GM19438 (cell line): Measurements from ENCODE around the gene NIT1.

Source experiments
- ATAC-seq: cut with Tn5 transposase; IDR thresholded peaks from one replicate; pipeline ENCODE4 v1.9.1; 2021; ENCODE audit warnings: low read depth; ENCODE audit not compliant: unreplicated experiment

The NIT1 gene

DNA sequence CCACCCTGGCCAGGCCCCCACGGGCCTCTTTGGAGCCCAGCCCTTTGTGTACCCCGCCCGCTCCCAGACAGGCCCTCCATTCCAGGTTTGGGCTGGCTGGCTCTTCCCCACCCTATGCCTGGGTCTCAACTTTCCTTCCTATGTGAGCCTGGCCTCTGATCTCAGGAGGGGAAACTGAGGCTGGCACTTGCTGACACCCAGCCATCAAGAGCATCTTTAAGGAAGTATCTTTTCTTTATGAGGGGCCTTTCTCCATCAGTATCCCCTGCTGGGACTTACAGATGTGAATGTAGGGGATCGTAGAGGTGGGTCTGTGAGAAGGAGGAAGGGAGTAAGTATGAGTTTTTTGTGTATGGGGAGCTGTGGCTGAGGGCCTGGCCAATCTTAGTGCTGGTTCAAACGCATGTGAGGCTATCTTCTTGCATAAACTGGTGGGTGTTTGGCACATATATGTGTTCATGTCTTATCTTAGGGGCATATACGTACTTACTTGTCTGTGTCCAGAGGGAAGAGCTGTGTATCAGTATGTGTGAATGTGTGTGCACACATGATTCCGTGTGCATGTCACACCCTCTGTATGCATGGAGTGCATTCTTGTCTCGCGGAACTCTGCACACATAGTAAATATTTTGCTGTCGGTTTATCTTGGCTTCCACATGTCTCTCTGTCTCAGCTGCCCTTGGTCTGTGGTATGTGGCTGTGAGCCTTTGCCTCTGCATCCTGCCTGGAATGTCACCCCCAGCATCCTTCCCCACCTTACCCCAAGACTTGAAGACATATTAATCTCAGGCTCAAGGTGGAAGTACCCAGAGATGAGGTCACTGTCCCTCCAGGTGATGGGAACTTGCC, 33.9 kb upstream of the NIT1 start:
- no peak for ATAC-seq

DNA sequence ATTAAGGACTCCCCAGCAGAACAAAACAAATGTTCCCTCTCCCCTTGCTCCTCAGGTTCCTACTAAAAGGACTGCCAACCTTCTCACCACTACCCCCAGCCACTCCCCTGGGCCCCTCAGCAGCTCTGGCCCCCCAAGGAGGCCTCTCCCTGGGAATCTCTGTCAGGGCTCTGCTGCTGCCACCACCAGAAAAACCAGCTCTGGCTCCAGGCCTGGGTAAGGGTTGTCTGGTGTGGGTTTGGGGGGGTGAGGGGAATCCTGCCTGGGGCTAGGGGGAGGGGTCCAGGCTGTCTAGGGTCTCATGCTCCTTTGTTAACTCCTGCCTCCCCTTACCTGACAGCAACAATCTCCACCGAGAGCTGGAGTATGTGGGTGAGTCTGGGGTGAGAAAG, 33.3 kb upstream of the NIT1 start:
- ATAC-seq: no peak

DNA sequence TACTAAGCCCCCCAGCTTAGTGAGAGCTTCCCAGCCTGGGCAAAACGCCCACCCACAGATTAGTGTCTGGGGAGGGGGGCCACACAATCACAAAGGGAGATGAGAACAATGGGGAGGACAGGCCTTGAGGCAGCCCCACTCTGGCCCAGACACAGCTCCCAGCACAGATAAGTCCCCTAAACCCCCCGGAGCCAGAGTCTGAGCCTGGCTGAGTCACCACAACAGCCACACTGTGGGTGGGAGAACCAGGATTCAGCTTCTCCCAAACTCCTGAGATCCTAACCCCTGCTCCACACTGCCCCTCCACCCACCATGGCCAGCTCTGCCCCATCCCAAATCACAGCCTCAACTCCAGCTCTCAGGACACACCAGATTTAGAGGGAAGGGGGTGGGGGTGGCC, 32.7 kb upstream of the NIT1 start:
- ATAC-seq: no peak

DNA sequence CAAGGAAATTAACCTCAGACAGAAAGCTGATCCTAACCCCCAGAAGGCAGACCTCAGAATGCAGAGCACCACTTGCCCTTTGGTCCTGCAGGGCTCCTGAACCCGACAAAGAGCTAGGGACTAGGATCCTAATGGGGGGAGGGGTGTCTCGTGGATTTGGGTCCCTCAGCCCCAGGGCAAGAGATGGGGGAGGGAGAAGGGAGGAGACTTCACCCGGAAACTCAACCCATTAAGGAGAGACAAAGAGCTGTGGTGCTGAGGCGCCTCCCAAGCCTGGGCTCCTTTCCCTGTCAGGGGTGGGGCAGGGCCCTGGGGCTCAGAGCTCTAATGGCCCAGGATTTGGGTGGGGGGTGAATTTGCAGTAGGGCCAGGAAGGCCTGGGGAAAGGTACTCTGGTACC, 31.4 kb upstream of the NIT1 start:
- no peak for ATAC-seq

DNA sequence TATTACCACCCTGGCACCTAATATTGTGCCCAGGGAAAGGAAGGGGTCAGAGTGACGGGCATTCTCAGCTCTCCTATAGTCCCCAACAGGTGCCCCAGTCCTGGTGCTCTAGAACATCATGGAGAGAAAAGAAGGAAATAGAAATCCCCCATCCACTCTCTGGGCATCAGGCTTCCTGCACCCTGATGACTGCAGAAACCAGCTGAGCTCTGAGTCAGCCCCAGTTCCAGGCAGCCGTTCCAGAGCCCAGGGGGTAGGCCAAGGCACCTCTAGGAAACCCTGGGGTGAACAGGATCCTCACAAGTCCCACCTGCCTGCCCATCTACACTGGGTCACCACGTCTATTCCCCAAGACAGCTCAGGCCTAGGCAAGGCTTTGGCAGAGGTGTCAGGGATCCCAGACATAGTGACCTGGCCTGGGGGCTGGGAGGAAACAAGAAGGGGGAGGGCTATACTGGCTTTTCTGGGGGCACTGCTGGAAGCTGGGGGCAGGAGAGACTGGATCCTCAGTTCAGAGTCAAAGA, 29.3 kb upstream of the NIT1 start:
- ATAC-seq: no peak

DNA sequence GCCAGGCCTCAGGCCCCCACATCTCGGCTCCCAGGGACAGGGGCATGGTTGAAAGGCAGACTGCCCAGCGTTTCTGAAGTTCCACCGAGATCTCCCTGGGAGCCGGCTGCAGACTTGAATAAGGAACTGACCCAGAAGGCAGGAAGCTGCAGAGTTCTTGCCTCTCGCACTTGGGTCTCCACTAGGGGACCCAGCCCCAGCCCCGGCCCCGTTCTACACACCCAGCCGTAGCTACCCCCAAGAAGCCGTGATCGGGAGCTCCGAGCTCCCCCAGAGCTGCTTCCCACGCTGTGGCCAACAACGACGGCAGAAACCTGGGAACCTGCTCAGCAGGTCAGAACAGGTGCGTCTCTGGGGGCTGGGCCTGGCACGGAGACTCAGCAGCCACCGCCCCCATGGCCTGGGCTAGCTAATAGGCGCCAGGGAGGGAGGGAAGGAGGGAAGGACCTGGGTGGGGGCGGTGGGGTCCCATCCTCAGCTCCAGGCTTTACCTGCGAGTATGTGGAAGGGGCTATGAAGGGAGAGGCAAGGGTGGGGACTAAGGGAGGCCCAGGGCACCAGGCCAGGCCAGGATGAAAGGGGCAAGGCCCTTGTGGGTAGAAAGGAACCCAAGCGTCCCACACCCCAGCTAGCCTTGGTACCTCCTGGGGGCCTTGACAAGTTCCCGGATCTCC, 28.5 kb upstream of the NIT1 start, which contains the start of gene NECTIN4:
Gene NECTIN4, minus strand, starts transcription at position 308 of the 674 bp plus-strand sequence. Its CDS starts 262 bp downstream, at position 46.
- ATAC-seq: no peak

DNA sequence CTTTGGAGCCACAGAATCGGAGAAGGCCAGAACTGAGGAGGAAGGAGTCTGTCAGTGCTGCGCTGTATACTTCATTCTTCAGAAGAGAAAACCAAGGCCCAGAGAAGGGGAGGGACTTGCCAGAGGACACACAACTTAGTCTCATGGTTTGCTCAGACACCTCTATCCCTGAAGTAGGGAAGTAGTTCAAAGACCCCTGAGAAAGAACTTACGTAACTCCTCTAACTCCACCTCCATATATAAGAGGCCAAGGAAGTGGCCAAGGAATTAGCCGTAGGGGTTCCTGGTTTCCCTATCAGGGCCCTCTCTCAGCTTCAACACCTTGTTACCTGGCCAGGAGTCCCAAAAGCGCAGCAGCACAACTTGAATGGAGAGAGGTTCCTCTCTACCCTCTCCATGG, 28.0 kb upstream of the NIT1 start:
- ATAC-seq: no peak

DNA sequence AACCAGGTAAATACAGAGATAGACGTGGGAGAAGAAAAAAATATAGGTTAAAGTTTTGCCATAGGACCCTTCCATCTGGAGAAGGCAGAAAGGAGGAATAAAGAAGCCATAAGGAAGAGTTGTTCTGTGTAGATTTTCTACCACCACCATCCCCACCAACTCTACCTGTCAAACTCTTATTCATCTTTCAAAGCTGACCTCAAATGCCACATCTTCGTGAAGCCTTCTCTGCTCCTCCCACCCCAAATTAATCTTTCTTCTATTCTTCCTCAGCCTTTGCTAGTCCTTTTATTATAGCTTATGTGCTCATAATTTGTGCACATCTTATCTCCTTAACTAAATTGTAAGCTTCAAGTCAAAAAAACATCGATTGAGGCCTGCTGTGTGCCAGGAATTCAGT, 27.3 kb upstream of the NIT1 start:
- ATAC-seq: no peak

DNA sequence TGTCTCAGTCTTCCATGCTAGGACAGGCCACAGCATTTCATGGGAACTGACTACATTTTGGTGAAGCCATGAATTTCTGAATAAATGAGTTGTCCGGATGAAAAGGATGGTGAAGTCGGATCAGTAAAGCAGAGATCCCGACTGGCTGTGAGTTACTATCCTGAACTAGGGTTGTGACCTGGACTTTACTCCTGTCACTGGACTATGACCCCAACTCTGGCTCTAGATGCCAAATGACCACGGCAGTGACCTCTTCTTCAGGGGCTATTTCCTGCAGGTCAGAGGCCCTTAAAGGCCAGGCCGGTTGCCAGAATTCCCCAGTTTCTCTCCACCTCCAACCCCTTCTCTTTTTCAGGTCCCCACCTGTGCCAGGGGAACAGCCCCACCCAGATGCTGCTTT, 26.8 kb upstream of the NIT1 start:
- no peak for ATAC-seq

DNA sequence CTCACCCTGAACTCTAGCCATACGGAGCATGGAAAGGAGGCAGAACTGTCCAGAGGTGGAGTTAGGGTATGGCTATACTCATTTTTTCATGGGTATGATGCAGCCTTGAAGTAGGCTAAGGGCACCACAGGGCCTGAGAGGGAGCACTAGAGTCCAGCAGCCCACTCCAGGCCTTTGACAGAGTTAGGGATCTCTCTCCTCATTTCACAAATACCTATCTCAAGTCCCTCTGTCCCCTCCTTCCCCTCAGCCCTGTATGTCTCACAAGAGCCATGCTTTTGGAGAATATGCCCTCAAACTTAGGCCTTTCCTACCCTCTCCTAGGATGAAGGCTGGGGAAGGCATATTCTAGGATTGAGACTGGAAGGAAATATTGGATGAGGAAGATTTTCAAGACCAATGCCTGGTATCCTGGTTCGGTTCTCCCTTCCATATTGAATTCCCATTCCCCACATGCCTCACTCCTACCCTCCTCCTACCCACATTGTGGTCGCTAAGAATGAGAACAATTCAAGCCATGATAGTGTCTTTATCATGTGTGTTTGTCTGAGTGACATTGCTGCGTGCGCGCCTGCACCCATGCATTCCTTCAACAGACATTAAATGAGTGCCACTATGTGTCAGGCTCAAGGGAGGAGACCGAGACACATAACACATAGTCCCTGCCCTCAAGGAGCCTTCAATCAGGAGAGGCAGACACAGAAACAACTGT, 26.0 kb upstream of the NIT1 start:
- ATAC-seq: no peak

DNA sequence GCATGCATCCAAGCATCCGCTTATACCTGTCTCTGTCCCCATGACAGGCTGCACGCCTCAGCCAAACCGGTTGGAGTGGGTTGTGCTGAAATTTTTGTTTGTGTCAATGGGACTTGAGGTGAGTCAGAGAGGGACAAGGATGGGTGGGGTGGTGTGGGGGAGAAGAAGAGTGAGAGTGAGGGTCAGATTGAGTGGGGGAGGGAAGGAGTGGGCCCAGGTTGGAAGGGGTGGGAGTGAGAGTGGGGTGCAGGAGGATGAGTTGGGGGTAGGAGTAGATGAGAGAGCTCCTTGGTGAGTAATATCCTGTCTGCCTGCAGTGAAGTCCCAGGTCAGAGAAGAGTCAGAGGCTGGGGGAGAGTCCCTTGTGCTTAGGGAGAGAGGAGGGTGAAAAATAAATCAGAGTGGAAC, 25.3 kb upstream of the NIT1 start:
- ATAC-seq: no peak

DNA sequence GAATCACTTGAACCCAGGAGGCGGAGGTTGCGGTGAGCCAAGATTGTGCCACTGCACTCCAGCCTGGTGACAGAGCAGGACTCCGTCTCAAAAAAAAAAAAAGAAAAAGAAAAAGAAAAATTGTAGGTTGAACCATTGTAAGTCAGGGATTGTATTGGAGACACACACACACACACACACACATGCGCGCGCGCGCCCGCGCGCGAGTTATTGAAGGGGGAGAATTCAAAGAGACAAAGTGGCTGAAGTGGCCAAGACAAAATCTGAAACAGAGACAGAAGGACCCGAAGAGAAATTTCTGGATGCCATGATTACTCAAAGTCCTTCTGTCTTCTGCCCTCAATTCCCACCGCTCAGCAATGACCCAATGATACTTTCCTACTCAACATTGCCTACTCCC, 23.4 kb upstream of the NIT1 start:
- no peak for ATAC-seq

DNA sequence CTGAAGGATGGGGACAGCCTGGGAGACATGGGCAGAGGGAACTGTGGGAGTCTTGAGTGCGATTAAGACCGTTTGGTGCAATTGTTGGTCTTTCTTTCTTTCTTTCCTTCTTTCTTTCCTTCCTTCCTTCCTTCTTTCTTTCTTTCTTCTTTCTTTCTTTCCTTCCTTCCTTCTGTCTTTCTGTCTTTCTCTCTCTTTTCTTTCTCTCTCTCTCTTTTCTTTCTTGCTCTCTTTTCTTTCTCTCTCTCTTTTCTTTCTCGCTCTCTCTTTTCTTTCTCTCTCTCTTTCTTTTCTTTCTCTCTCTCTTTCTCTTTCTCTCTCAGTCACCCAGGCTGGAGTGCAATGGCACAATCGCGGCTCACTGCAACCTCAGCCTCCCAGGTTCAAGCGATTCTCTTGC, 22.7 kb upstream of the NIT1 start:
- ATAC-seq: no peak

DNA sequence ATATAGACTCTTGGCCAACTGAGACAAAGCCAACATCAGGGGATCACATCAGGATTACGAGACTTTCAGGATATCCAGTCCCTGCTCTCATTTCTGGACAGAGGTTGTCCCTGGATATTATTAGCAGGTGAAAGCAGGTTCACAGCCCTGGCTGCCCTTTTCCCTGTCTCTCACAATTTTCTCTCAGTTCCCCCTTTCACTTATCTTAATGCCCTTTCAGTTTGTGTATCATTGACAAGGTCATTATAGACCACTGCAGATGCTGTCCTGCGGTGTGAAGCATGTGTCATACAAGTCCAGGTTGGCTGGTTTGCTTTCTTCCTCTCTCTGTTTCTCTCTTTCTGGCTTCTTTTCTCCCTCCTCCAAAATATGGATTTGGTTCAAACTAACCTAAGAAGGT, 21.9 kb upstream of the NIT1 start:
- ATAC-seq: no peak

DNA sequence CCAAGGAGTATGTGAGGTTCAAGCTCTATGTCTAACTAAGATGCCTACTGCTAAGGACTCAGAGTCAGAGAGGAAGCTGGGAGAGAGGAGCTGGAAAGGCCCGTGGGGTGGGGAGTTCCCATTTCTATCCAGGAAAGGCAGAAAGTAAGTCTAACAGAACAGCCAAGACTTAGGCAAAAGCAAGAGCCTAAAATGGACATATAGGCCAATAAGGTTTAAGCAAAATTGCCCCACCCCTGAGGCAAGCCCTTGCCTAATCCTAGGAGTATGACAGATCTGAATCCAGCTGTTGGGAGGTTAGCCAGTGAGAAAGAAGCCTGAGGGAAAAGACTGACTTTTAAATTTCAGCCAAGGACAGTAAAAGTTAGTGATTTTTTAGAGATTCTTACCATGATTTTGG, 21.4 kb upstream of the NIT1 start:
- ATAC-seq: no peak

DNA sequence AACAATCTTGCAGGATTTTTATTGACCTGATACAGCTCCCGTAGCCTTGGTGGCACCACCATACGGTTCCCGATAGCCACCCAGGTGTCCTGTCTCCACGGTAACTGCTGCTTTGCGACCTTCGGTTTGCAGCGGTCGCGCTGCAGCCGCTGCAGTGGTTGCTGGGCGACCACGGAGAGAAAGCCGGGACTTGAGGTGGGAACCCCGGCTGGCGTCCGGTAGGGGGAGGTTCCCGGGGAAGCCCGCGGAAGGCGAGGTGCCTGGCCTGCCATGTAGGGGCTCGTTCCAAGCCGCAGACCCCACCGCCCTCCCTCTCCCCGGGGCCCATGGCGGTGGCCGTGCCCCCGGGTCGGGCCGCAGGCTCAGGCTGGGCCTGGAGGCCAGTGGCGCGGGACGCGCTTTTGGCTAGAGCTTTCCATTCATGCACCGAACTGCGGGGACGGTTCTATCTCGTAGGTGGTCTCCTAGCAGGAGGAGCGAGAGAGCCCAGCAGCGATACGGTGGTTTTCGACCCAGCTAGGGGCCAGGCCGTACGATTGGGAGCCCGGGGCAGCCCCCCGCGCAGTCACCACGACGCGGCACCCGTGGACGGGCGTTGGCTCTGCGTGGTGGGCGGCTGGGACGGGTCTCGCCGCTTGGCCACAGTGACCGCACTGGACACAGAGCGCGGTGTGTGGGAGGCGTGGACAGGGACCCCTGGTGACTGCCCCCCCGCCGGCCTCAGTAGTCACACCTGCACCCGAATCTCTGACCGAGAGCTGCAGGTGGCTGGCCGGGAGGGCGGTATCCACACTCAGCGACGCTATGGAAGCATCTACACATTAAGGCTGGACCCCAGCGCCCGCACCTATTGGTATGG, 19.5 kb upstream of the NIT1 start, which contains the start of gene KLHDC9:
Gene KLHDC9, plus strand, starts transcription at position 152 of the 859 bp plus-strand sequence. Its CDS starts 175 bp downstream, at position 327.
- peak; percentile 60 for ATAC-seq

DNA sequence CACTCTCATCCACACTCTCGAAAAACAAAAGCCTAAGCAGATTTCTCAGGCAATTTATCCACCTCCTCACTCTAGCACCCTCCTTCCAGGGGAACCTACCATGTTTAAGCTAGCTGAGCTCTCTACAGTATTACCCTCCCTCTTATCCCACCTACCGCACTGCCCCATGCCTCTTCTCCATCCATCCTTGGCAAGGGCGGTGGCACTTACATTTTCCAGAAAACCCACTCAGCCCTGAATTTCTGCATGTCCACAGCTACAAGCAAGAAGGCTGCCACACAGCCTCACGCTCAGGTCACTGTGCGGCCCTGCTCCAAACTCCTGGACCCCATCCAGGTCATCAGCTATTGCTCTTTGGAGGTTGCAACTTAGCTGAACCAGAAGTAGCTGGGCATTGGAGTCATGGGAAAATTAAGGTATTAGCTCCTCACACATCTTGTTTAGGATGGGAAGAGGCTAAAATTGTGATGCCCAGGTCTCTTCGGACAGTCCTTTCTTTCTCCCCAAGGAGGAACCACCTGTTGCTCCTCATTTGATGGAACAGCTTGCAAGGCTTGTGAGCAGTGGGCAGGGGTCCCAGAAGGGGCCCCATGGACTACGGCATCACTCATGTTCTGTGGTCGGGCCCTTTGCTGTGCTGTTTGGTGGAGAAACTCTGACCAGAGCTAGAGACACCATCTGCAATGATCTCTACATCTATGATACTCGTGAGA, 18.7 kb upstream of the NIT1 start:
- ATAC-seq: no peak

DNA sequence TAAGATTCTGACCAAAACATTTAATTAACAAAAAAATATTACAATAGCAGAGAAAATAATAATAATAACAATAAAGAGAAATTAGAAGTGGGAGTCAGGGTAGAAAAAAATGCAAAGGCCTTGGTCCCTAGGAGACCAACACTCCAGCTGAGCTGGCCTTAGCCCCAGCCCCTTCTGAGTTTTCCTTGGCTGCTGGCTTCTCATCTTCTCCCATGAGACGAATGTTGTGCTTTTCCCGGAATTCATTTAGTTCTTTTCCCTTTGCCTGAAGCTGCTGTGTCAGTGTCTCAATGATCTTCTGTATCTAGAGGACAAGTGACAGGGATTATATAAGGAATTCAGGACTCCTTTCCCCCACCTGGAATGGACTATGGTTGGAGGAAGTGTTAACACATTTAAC, 17.3 kb upstream of the NIT1 start:
- ATAC-seq: no peak

DNA sequence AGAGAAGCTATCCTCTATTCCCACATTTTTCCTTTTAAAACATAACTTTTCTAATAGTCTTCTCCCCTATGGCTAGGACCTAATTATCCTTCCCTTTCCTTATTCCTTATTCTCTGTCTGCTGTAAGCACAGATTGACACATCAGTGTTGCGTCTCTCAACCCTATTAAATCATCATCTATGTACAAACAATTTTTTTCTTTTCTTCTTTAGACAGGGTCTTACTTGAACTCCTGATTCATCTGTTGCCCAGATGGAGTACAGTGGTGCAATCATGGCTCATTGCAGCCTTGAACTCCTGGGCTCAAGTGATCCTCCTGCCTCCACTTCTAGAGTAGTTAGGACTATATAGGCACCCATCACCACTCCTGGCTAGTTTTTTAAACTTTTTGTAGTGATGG, 11.5 kb upstream of the NIT1 start:
- no peak for ATAC-seq

DNA sequence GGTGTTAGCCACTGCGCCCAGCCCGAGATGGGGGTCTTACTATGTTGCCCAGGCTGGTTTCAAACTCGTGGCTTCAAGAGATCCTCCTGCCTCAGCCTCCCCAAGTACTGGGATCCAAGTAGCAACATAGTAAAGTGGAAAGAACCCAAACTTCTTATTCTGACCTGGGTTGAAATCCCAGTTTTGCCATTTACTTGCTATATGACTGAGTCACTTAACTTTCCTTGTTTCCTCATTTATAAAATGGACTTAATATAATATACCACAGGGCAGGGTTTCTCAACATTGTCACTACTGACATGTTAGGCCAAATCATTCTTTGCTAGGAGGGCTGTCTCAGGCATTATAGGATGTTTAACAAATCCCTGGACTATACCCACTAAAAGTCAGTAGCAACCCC, 6.8 kb upstream of the NIT1 start:
- no peak for ATAC-seq
